Activated CD4-positive, alpha-beta memory T cell treated with anti-CD3 and anti-CD28 coated beads for 36 hours (primary cell): Measurements from ENCODE around the gene SPRY4. TPM values are rescaled to one million over a fixed set of nuclear protein-coding genes. Genes with fewer than 3 reads are reported as not detected.
"Not testable (repeated sequence)": the region's sequence is repeated elsewhere in the genome, so short reads cannot be mapped to it uniquely, and the experiment has no call there.

ENCODE experiments used
- CTCF ChIA-PET: fragments of 350-600 bp; sonication (Branson Sonifier 250); formaldehyde crosslinking; loops from one replicate; lab custom pipeline; 2021; ENCODE audit warnings: antibody characterized with exemption, inconsistent platforms; lab: Charles Lee
- POLR2A ChIA-PET: fragments of 350-600 bp; sonication (Branson Sonifier 250); formaldehyde crosslinking; loops from one replicate; lab custom pipeline; 2021; ENCODE audit warnings: antibody characterized with exemption; lab: Charles Lee
- DNase-seq: peaks from one replicate; pipeline ENCODE4 v3.0.0-alpha.2; 2020
- H3K27ac Mint-ChIP-seq: one replicate; pipeline ENCODE4 v1.8.0; 2021; ENCODE audit warnings: mixed read lengths
- H3K27me3 Mint-ChIP-seq: one replicate; pipeline ENCODE4 v1.8.0; 2021; ENCODE audit warnings: mixed read lengths
- H3K36me3 Mint-ChIP-seq: one replicate; pipeline ENCODE4 v1.8.0; 2021; ENCODE audit warnings: mixed read lengths
- H3K4me1 Mint-ChIP-seq: one replicate; pipeline ENCODE4 v1.8.0; 2021; ENCODE audit warnings: low read depth, mixed read lengths
- H3K4me3 Mint-ChIP-seq: one replicate; pipeline ENCODE4 v1.8.0; 2021; ENCODE audit warnings: mild to moderate bottlenecking, mixed read lengths
- H3K9me3 Mint-ChIP-seq: one replicate; pipeline ENCODE4 v1.8.0; 2021; ENCODE audit warnings: mixed read lengths
- intact Hi-C: fragments of 100-400 bp; cut with micrococcal nuclease; formaldehyde crosslinking; loops from one replicate; pipeline ENCODE4 v1.15.1; 2023
- total RNA-seq, 2 experiments: library from RNA; stranded (reverse); gene quantifications; one replicate each; pipeline ENCODE4 v1.2.3, GENCODE V29; 2021

Gene SPRY4
- total RNA-seq, 2 experiments from 2014 or later: 1.1 to 1.2 TPM

DNA sequence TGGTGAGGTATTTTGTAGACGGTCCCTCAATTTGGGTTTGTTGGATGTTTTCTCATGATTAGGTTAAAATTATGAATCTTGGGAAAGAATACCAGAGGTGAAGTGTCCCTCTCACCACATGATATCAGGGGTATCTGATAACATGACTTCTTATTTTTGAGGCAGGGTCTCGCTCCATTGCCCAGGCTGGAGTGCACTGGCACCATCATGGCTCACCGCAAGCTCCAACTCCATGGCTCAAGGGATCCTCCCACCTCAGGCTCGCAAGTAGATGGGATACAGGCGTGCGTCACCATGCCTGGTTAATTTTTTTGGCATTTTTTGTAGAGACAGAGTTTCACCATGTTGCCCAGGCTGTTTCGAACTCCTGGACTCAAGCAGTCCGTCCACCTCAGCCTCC is 24.1 kb downstream of the SPRY4 start:
- Mint-ChIP-seq H3K9me3 (no peaks in the 10 kb centered on the region), H3K4me3 (no peak overlapping the region), H3K36me3 (no peaks in the 10 kb centered on the region), H3K27me3 (no peaks in the 10 kb centered on the region), H3K4me1 (peaks cover 8% of the 10 kb centered on the region), H3K27ac (no peak overlapping the region)
- intact Hi-C loops: no loop called here
- DNase-seq: no peak
- CTCF ChIA-PET: no interaction called here
- POLR2A ChIA-PET: no interaction called here

DNA sequence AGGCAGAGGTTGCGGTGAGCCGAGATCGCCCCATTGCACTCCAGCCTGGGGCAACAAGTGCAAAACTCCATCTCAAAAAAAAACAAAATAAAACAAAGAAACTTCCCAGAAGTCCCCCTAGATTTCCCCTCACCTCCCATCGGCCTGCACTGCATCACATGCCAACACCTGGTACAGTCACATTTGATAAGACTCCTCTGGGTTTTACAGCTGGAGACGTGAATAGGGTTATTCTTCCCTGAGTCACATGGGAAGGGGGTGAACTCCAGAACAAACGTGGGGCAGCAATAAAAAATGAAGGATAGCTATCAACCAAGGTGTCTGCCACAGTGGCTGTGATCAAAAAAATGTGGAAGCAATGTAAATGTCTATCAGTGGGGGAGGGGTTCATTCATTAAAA is 26.0 kb downstream of the SPRY4 start:
- Mint-ChIP-seq H3K4me3 (no peak overlapping the region), H3K36me3 (no peaks in the 10 kb centered on the region), H3K27me3 (no peaks in the 10 kb centered on the region), H3K9me3 (no peaks in the 10 kb centered on the region), H3K27ac (no peak overlapping the region), H3K4me1 (peaks cover 8% of the 10 kb centered on the region)
- ChIA-PET CTCF (no interaction called here), POLR2A (interaction anchor here (0.7 kb wide), 1 partner anchor 13 kb away, joined by 3 read pairs; no protein-coding TSS in a partner anchor)
- DNase-seq: no peak
- intact Hi-C loops: no loop called here

DNA sequence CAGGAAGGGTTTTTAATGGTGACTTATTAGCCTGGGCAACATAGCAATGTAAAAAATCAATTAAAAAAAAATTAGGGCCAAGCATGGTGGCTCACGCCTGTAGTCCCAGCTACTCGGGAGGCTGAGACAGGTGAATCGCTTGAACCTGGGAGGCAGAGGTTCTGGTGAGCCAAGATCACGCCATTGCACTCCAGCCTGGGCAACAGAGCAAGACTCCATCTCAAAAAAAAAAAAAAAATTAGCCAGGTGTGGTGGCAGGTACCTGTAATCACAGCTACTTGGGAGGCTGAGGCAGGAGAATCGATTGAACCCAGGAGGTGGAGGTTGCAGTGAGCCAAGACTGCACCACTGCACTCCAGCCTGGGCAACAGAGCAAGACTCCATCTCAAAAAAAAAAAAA is 27.0 kb downstream of the SPRY4 start:
- DNase-seq, POLR2A ChIA-PET, H3K4me3 Mint-ChIP-seq, H3K27ac Mint-ChIP-seq, H3K9me3 Mint-ChIP-seq, H3K27me3 Mint-ChIP-seq, H3K36me3 Mint-ChIP-seq, intact Hi-C loops: not testable (repeated sequence)
- CTCF ChIA-PET: interaction anchor here (0.7 kb wide), 2 partner anchors 21 to 156 kb away, joined by 3 to 5 read pairs; no protein-coding TSS in a partner anchor
- peaks cover 11% of the 10 kb centered on the region for H3K4me1 Mint-ChIP-seq

DNA sequence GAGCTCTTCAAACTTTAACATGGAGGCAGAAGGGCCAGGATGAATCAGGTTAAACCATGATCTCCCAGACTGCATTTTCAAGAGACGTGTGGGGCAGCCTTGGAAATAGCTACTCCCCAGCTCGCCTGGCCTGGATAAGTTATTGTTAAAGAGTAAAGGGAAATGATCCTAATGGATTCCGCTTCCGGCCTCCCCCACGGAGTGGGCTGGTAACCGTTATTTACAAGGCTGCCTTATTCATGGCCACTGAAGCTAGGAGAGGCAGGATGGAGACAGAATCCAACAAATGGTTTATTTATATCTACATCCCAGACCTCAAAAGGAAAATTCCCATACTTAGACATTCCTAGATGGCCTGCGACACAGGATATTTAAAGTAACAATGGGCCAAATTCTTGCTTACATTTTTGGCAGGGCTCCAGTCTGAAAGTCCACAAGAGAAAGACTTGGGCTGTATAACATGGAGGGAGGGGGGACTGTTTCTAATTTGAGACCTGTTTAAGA is 27.9 kb downstream of the SPRY4 start:
- no peak for DNase-seq
- ChIA-PET POLR2A (interaction anchor here (0.5 kb wide), 1 partner anchor 125 kb away, joined by 3 read pairs; no protein-coding TSS in a partner anchor), CTCF (interaction anchor here (0.7 kb wide), 1 partner anchor 157 kb away, joined by 5 read pairs; no protein-coding TSS in a partner anchor)
- no peaks in the 10 kb centered on the region for H3K27me3 Mint-ChIP-seq
- no peak overlapping the region for H3K27ac Mint-ChIP-seq
- peaks cover 11% of the 10 kb centered on the region for H3K4me1 Mint-ChIP-seq
- no peaks in the 10 kb centered on the region for H3K36me3 Mint-ChIP-seq
- no peak overlapping the region for H3K4me3 Mint-ChIP-seq
- no peaks in the 10 kb centered on the region for H3K9me3 Mint-ChIP-seq
- intact Hi-C loops: no loop called here

DNA sequence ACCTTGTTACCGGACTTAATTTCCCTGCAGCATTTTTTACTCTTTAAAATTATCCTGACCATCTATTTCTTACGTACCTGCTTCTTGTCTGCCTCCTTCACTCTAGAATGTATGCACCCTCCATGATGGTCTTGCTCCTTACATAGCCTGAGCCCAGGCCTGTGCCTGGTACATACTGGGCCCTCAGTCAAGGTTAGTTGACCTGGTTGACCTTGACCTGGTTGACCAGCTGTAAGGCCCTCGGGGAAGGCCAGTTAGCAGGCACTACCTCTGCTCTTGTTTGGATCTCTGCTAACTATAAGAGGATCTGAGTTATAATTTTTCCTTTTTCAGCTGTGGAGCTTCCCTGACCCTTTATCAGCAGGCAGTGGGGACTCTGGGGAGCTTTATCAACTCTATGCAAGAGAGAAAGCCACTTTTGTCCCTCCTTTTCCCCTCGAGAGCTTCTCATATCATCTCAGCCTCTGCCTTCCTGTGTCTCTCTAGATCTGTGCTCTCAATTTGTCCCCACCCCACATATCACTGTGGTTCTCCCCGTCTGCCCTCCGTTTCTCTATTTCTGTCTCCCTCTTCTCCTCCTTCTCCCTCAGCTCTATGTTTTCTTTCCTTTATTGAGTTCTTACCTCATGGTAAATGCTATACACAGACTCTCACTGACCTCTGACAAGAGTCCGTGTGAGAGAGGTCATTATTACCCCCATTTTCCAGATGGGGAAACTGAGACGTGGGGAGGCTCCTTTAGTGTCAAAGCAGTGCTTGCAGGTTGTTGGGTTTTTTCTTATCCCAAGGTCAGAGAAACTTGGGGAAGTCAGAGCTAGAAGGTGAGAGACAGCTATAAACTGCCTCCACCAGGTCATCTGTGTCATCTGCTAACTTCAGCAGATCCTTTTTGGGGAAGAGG is 28.6 kb downstream of the SPRY4 start:
- DNase-seq: no peak
- intact Hi-C loops: no loop called here
- no peaks in the 10 kb centered on the region for H3K27me3 Mint-ChIP-seq
- peaks cover 5% of the 10 kb centered on the region for H3K4me1 Mint-ChIP-seq
- H3K9me3 Mint-ChIP-seq: no peaks in the 10 kb centered on the region
- H3K4me3 Mint-ChIP-seq: no peak overlapping the region
- CTCF ChIA-PET: no interaction called here
- no peaks in the 10 kb centered on the region for H3K36me3 Mint-ChIP-seq
- POLR2A ChIA-PET: interaction anchor here (0.5 kb wide), 1 partner anchor 126 kb away, joined by 3 read pairs; no protein-coding TSS in a partner anchor
- H3K27ac Mint-ChIP-seq: no peak overlapping the region

DNA sequence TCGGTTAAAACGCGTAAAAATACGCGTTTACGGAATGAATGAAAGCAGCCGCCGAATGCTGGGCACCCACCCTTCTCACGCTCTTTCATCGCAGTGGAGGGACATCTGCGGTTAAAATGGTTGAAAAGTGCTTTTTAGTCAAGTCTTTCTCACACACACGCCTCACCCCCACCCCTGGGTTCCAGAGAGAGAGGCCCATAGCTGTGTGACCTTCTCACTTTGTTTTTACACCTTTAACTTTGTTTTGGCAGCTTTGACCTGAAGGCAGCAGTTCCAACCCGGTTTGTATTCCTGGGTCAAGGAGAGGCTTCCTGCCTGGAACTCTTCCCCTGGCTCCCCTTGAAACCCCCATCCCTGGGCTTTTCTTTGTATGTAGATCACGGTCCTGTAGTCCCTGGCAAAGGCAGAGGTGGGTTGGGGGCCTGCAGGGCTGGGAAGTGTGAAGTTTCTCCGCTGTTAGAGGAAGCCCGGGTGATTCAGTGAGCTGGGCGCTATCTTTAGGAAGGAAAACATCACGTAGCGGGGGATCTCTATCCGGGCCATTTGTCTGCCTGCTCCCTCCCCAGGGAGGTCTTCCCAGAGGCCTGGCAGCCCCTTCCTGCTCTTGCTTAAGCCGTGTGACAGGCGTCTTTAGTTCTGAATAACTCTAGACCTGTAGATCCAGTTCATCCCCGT is 29.6 kb downstream of the SPRY4 start:
- Mint-ChIP-seq H3K27ac (no peak overlapping the region), H3K9me3 (no peaks in the 10 kb centered on the region), H3K4me1 (peaks cover 3% of the 10 kb centered on the region), H3K4me3 (no peak overlapping the region), H3K27me3 (no peaks in the 10 kb centered on the region), H3K36me3 (no peaks in the 10 kb centered on the region)
- ChIA-PET CTCF (no interaction called here), POLR2A (no interaction called here)
- no peak for DNase-seq
- intact Hi-C loops: no loop called here

DNA sequence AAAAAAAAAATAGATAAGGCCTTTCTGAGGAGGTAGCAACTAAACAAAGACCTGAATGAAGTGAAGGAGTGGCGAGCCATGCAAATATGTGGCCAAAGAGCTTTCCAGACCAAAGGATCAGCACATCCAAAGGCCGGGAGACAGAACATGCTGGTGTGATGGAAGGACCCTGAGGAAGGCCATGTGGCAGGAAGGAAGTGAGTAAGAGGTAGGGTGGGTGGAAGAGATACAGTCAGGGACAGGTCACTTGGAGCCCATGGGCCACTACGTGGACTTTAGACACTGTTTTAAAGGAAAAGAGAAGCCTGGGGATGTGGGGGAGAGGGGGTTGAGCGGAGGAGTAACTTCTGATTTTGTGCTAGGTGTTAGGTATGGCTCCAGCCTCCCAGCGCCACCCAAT is 31.3 kb downstream of the SPRY4 start:
- Mint-ChIP-seq H3K9me3 (no peaks in the 10 kb centered on the region), H3K4me1 (peaks cover 3% of the 10 kb centered on the region), H3K4me3 (no peak overlapping the region), H3K27ac (no peak overlapping the region), H3K27me3 (no peaks in the 10 kb centered on the region), H3K36me3 (no peaks in the 10 kb centered on the region)
- intact Hi-C loops: no loop called here
- CTCF ChIA-PET: no interaction called here
- POLR2A ChIA-PET: no interaction called here
- no peak for DNase-seq

DNA sequence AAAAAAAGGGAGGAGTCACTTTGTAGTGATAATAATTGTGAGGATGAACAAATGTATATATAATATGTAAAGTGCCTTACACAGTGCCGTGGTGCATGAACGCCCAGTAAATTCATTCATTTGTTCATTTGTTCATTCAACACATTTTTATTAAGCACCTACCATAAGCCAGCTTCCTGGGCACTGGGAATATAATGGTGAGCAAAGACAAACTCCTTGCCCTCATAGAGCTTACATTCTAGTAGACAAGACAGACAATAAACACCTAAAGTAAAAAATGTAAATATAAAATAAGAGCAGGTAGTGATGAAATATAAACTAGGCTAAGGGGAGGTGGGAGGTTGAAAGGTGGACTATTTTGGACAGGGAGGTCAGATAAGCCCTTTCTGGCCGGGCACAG is 32.0 kb downstream of the SPRY4 start:
- Mint-ChIP-seq H3K4me1 (peaks cover 4% of the 10 kb centered on the region), H3K27ac (no peak overlapping the region), H3K9me3 (no peaks in the 10 kb centered on the region), H3K36me3 (no peaks in the 10 kb centered on the region), H3K4me3 (no peak overlapping the region), H3K27me3 (no peaks in the 10 kb centered on the region)
- CTCF ChIA-PET: no interaction called here
- intact Hi-C loops: no loop called here
- POLR2A ChIA-PET: no interaction called here
- DNase-seq: no peak

DNA sequence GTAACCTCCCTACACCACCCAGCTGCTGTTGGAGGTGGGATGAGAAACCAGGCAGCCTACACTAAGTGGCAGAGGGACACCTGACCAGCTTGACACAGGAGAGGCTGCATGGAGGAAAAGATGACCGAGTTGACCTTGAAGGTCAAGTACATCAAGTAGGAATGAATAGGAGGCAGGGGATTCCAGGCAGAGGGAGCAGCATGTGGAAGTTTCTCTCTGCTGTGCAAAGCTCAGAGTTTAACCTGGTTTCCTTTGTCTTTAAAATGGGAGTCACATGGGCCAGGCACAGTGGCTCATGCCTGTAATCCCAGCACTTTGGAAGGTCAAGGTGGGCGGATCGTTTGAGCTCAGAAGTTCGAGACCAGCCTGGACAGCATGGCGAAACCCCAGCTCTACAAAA is 32.6 kb downstream of the SPRY4 start:
- peaks cover 6% of the 10 kb centered on the region for H3K4me1 Mint-ChIP-seq
- no peak for DNase-seq
- no peak overlapping the region for H3K27ac Mint-ChIP-seq
- H3K4me3 Mint-ChIP-seq: no peak overlapping the region
- no peaks in the 10 kb centered on the region for H3K9me3 Mint-ChIP-seq
- POLR2A ChIA-PET: no interaction called here
- intact Hi-C loops: no loop called here
- no peaks in the 10 kb centered on the region for H3K36me3 Mint-ChIP-seq
- CTCF ChIA-PET: no interaction called here
- H3K27me3 Mint-ChIP-seq: no peaks in the 10 kb centered on the region

DNA sequence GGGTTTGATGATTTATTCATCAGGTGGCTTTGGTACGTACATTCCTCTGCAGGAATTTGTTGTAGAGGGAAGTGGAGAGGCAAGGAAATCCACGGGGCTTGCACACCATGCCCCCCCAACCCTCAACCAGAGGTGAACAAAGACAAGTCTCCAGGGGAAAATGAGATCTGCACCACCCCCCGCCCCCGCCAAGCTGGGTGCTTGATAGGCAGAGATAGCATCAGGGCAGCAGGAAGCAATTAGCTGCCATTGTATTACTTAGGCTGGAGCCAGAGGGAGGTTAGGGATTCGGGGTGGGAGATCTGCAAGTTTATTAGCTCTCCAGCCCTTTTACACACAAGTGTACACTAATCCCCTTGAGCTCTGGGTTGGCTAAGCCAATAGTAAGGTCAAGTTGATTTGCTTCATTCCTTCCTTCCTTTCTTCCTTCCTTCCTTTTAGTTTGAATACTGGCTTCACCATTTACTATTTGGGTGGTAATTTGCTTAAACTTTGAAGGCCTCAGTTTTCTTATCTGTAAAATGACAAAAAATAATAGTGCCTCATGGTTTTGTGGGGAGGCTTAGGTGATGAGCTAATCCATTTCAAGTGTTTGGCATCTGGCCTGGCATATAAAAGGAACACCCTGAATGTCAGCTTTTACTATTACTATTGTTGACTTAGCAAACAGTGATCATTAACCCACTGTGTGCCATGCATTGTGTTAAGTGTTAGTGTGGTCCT is 34.1 kb downstream of the SPRY4 start:
- intact Hi-C loops: no loop called here
- ChIA-PET CTCF (interaction anchor here (1.1 kb wide), 1 partner anchor 69 kb away, joined by 3 read pairs; no protein-coding TSS in a partner anchor), POLR2A (no interaction called here)
- Mint-ChIP-seq H3K36me3 (no peaks in the 10 kb centered on the region), H3K4me3 (no peak overlapping the region), H3K27ac (no peak overlapping the region), H3K9me3 (no peaks in the 10 kb centered on the region), H3K27me3 (no peaks in the 10 kb centered on the region), H3K4me1 (peaks cover 6% of the 10 kb centered on the region)
- DNase-seq: no peak

DNA sequence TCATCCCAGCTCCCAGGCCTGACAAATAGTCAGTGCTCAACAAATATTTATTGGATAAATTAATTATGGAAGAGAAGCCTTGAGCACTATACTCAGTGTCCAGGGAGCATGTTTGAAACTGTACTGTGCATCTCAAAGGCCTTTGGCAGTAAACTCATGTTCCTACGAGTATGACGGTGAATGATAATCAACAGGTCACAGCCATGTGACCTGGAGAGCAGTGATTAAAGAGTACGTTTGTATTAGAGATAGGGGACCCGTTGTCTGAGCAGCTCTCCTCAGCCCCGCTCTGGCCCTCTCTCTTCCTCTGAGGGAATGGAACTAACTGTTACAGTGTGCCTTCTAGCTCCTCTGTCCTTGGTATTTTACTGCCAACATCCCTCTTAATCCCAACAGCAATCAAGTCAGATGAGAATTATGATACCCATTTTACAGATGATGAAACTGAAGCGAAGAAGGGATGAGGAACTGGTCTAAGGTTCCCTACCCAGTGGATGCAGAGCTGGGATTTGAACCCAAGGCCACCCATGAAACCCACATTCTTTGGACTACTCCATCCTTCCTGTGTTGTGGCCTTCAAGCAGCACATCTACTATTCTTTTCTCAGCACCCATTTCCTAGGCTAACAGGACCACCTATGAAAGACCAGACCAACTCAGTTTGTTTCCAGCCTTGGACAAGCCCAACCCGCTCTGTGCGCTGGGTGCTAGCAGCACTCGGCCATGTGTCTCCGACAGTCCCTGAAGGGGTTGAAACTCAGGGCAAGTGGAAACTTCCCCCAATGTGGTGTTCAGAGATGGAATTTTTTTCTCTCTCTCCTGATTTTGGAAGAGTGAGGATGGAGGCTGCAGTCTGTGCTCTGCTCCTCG is 34.9 kb downstream of the SPRY4 start:
- Mint-ChIP-seq H3K27ac (no peak overlapping the region), H3K27me3 (no peaks in the 10 kb centered on the region), H3K9me3 (no peaks in the 10 kb centered on the region), H3K36me3 (no peaks in the 10 kb centered on the region), H3K4me1 (peaks cover 6% of the 10 kb centered on the region), H3K4me3 (no peak overlapping the region)
- ChIA-PET POLR2A (no interaction called here), CTCF (interaction anchor here (1.1 kb wide), 1 partner anchor 70 kb away, joined by 3 read pairs; no protein-coding TSS in a partner anchor)
- intact Hi-C loops: no loop called here
- DNase-seq: no peak
